GM12892 (cell line): Measurements from ENCODE around the gene SMIM35.

Experiments used
- POLR2A ChIP-seq: IDR thresholded peaks from 2 replicates; pipeline ENCODE4 v1.6.1; 2011; ENCODE audit warnings: low read depth, low read length, control low read depth
- POLR2AphosphoS5 ChIP-seq: IDR thresholded peaks from 2 replicates; pipeline ENCODE4 v1.6.1; 2011; ENCODE audit warnings: low read depth, low read length, control low read depth
- TAF1 ChIP-seq: IDR thresholded peaks from 2 replicates; pipeline ENCODE4 v1.6.1; 2011; ENCODE audit warnings: low read depth, mild to moderate bottlenecking, control low read depth, low read length, borderline replicate concordance

- TF ChIP-seq TAF1: no peak
- TF ChIP-seq POLR2A: no peak
- no peak for TF ChIP-seq POLR2AphosphoS5
Measured at GRCh38 chr11:118018401-118018800, 68.4 kb downstream of the SMIM35 start.
